CD8-positive, alpha-beta memory T cell (primary cell): ENCODE data around the gene ADAT2. TPM values are rescaled to one million over a fixed set of nuclear protein-coding genes. Genes with fewer than 3 reads are reported as not detected.
"Not testable (repeated sequence)": the region's sequence is repeated elsewhere in the genome, so short reads cannot be mapped to it uniquely, and the experiment has no call there.

Experiments used
- CTCF ChIA-PET: fragments of 350-600 bp; sonication (Branson Sonifier 250); formaldehyde crosslinking; loops from one replicate; lab custom pipeline; 2021; ENCODE audit warnings: antibody characterized with exemption; lab: Charles Lee
- POLR2A ChIA-PET: fragments of 350-600 bp; sonication (Branson Sonifier 250); formaldehyde crosslinking; loops from one replicate; lab custom pipeline; 2021; ENCODE audit warnings: antibody characterized with exemption; lab: Charles Lee
- DNase-seq, 5 donors: peaks; one replicate each; pipeline versions ENCODE4 v3.0.0 to v3.0.0-alpha.2; 2020 to 2022; ENCODE audit warnings: mixed read lengths in 1 of 5
- H3K27ac ChIP-seq: one replicate; pipeline ENCODE4 v1.7.0; 2013; ENCODE audit warnings: low read depth, mild to moderate bottlenecking, low read length, moderate library complexity
- H3K27me3 ChIP-seq: 2 replicates; pipeline ENCODE4 v1.7.0; 2013; ENCODE audit warnings: low read length, mild to moderate bottlenecking; ENCODE audit not compliant: insufficient read depth, poor library complexity, severe bottlenecking
- H3K36me3 ChIP-seq: 2 replicates; pipeline ENCODE4 v1.7.0; 2013; ENCODE audit warnings: mild to moderate bottlenecking, low read length, moderate library complexity; ENCODE audit not compliant: insufficient read depth
- H3K4me1 ChIP-seq: 2 replicates; pipeline ENCODE4 v1.7.0; 2013; ENCODE audit warnings: mild to moderate bottlenecking, low read length, moderate library complexity; ENCODE audit not compliant: insufficient read depth
- H3K4me3 ChIP-seq: 2 replicates; pipeline ENCODE4 v1.7.0; 2013; ENCODE audit warnings: mild to moderate bottlenecking, low read length
- H3K9me3 ChIP-seq: 2 replicates; pipeline ENCODE4 v1.7.0; 2013; ENCODE audit warnings: mild to moderate bottlenecking, low read length
- H3K27ac Mint-ChIP-seq, 8 donors: one replicate each; pipeline ENCODE4 v1.8.0; 2020 to 2021; ENCODE audit warnings: mixed read lengths in 8 of 8, mild to moderate bottlenecking in 6 of 8, inconsistent platforms in 3 of 8, moderate library complexity in 3 of 8
- H3K27me3 Mint-ChIP-seq, 2 donors: one replicate each; pipeline ENCODE4 v1.8.0; 2020 to 2021; ENCODE audit warnings: mixed read lengths in 2 of 2, mild to moderate bottlenecking in 1 of 2, moderate library complexity in 1 of 2
- H3K36me3 Mint-ChIP-seq, 3 donors: one replicate each; pipeline ENCODE4 v1.8.0; 2020 to 2021; ENCODE audit warnings: mixed read lengths in 3 of 3, inconsistent platforms in 1 of 3, mild to moderate bottlenecking in 1 of 3
- H3K4me1 Mint-ChIP-seq, 3 donors: one replicate each; pipeline ENCODE4 v1.8.0; 2020 to 2021; ENCODE audit warnings: mixed read lengths in 3 of 3, inconsistent platforms in 1 of 3, mild to moderate bottlenecking in 1 of 3
- H3K4me3 Mint-ChIP-seq, 7 donors: one replicate each; pipeline ENCODE4 v1.8.0; 2020 to 2021; ENCODE audit warnings: mixed read lengths in 7 of 7, mild to moderate bottlenecking in 6 of 7, moderate library complexity in 4 of 7, inconsistent platforms in 2 of 7
- H3K9me3 Mint-ChIP-seq, 5 donors: one replicate each; pipeline ENCODE4 v1.8.0; 2020 to 2022; ENCODE audit warnings: mixed read lengths in 5 of 5, mild to moderate bottlenecking in 3 of 5, moderate library complexity in 2 of 5, inconsistent platforms in 1 of 5
- polyA plus RNA-seq: library from polyadenylated mRNA; unstranded; fragments of 300-500 nt; fragmentation: Illumina TruSeq; gene quantifications from one replicate; pipeline ENCODE4 v1.2.3, GENCODE V29; 2021
- total RNA-seq, 2 experiments: library from RNA; stranded (reverse); gene quantifications; one replicate each; pipeline ENCODE4 v1.2.3, GENCODE V29; 2021

Gene ADAT2
- total and polyA plus RNA-seq, 3 experiments from 2014 or later, result 0.89 to 20.6 (median 19.6) TPM

DNA sequence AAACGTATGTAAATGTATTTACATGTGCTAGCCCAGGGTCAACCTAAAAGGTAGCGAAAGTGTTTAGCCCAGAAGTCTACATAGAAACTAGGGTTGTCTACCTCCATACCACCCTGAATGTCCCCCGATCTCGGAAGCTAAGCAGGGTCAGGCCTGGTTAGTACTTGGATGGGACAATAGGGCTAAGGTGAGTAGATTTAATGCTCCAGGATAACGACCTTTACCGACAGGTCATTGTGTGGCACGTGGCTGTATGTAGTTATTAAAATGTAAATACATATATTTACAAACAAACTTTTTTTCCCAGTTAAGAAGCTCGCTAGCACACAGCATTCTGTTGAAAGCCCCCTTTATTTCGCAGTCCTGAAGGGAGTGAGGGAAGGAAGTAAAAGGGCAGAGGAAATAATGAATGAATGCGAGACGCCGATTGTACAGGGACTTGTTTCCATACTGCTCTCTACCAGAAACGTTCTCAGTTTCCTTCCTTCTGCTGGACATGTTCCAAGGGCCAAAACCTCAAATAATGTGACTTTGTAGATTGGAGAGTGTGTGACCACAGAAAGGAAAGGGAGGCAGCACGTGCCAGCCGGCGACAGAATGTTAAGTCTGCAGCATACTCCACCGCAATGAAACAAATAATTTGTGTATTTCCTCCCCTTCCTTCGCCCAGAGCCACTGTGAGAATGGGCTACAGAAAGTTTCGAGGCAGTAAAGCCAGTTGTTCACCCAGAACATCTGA lies 612 bp downstream of the ADAT2 start:
- peak overlapping the region; percentile 80 for H3K4me3 ChIP-seq
- CTCF ChIA-PET, result interaction anchor here (1.1 to 1.2 kb wide), 4 partner anchors 8 to 1304 kb away, joined by 3 to 5 read pairs (median 4); partner anchors contain the start of gene FUCA2
- POLR2A ChIA-PET, result interaction anchor here (0.5 to 1.3 kb wide), 8 partner anchors 11 to 393 kb away, joined by 3 to 7 read pairs (median 4); partner anchors contain the start of genes FUCA2 and LTV1
- Mint-ChIP-seq H3K4me3 (peak overlapping the region; percentile 92 to 100 (median 96)), H3K9me3 (no peaks in the 10 kb centered on the region), H3K27me3 (no peaks in the 10 kb centered on the region), H3K4me1 (peaks cover 42 to 52% (median 49%) of the 10 kb centered on the region in 3 donors), H3K27ac (peak overlapping the region; percentile 87 to 98 (median 96)), H3K36me3 (peaks cover 0 to 22% (median 2%) of the 10 kb centered on the region in 3 donors)
- peaks cover 26% of the 10 kb centered on the region for H3K4me1 ChIP-seq
- H3K27ac ChIP-seq, result peak overlapping the region; percentile 71
- H3K27me3 ChIP-seq, result no peaks in the 10 kb centered on the region
- H3K36me3 ChIP-seq, result no peaks in the 10 kb centered on the region
- H3K9me3 ChIP-seq, result no peaks in the 10 kb centered on the region
- DNase-seq, result peak; percentile 31 to 65 (median 43)

DNA sequence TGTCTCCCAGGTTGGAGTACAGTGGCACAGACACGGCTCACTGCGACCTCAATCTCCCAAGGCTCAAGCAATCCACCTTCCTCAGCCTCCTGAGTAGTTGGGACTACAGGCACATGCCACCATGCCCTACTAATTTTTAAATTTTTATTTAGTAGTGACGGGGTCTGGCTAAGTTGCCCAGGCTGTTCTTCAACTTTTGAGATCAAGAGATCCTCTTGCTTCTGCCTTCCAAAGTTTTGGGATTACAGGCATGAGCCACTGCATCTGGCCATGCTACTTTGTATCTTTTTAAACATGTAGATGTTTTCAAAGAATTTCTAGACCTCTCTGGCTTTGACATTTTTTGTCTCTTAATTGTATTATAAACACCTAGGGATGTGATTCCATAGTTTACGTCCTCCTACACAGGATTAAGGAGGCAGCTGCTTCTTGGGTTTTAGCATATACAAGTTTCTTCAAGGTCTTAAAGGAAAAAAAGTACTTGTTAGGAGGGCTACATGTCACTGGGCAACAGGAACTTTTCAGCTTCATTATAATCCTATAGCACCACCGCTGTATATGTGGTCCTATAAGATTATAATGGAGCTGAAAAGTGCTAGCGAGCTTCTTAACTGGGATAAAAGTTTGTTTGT lies 1.3 kb downstream of the ADAT2 start:
- no peak for DNase-seq
- Histone ChIP-seq H3K36me3 (no peaks in the 10 kb centered on the region), H3K4me1 (peaks cover 26% of the 10 kb centered on the region), H3K27me3 (no peaks in the 10 kb centered on the region), H3K4me3 (peak overlapping the region; percentile 80), H3K9me3 (no peaks in the 10 kb centered on the region), H3K27ac (peak overlapping the region; percentile 71)
- peaks cover 36 to 46% (median 42%) of the 10 kb centered on the region in 3 donors for H3K4me1 Mint-ChIP-seq
- no peaks in the 10 kb centered on the region for H3K9me3 Mint-ChIP-seq
- H3K27ac Mint-ChIP-seq, result peak overlapping the region in 6 of 8 donors; percentile 17 to 97 (median 92)
- H3K36me3 Mint-ChIP-seq, result peaks cover 0 to 19% (median 2%) of the 10 kb centered on the region in 3 donors
- peak overlapping the region; percentile 92 to 100 (median 96) for H3K4me3 Mint-ChIP-seq
- ChIA-PET CTCF (no interaction called here), POLR2A (interaction anchor here (0.5 kb wide), 1 partner anchor 97 kb away, joined by 4 read pairs; no protein-coding TSS in a partner anchor)
- H3K27me3 Mint-ChIP-seq, result no peaks in the 10 kb centered on the region

DNA sequence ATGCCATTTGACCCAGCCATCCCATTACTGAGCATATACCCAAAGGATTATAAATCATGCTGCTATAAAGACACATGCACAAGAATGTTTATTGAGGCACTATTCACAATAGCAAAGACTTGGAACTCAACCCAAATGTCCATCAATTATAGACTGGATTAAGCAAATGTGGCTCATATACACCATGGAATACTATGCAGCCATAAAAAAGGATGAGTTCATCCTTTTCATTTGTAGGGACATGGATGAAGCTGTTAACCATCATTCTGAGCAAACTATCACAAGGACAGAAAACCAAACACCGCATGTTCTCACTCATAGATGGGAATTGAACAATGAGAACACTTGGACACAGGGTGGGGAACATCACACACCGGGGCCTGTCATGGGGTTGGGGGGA lies 2.6 kb downstream of the ADAT2 start:
- H3K36me3 Mint-ChIP-seq, result peaks cover 0 to 21% (median 0%) of the 10 kb centered on the region in 3 donors
- H3K4me1 Mint-ChIP-seq, result peaks cover 30 to 39% (median 34%) of the 10 kb centered on the region in 3 donors
- H3K4me1 ChIP-seq, result peaks cover 26% of the 10 kb centered on the region
- H3K9me3 Mint-ChIP-seq, H3K9me3 ChIP-seq, CTCF ChIA-PET, H3K4me3 ChIP-seq, H3K27ac ChIP-seq, DNase-seq, H3K36me3 ChIP-seq, H3K27me3 Mint-ChIP-seq, POLR2A ChIA-PET, H3K27me3 ChIP-seq: not testable (repeated sequence)
- peak overlapping the region in 1 of 8 donors; percentile 47 for H3K27ac Mint-ChIP-seq
- H3K4me3 Mint-ChIP-seq, result peak overlapping the region in 1 of 7 donors; percentile 67

DNA sequence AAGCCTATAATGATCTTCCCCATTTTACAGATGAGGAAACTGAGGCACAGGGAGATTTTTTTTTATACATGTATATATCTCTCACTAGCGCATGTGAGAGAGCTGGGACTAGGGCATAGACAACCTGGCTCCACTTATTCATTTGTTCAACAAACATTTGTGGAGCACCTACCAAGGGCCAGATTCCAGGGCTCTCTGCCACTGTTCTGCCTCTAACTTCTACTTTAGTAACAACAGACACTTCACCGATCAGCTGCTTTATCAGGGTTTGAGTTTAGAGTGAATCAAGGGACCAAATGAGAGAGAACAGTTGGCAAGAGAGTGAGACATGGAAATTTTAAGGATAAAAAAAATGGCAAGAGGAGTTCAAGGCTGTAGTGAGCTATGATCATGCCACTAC lies 7.4 kb downstream of the ADAT2 start:
- H3K4me1 ChIP-seq, result no peaks in the 10 kb centered on the region
- no peak overlapping the region for H3K4me3 Mint-ChIP-seq
- no peaks in the 10 kb centered on the region for H3K9me3 Mint-ChIP-seq
- no peaks in the 10 kb centered on the region for H3K27me3 Mint-ChIP-seq
- POLR2A ChIA-PET, result no interaction called here
- H3K27me3 ChIP-seq, result no peaks in the 10 kb centered on the region
- CTCF ChIA-PET, result interaction anchor here (1.0 to 1.4 kb wide), 3 partner anchors 7 to 19 kb away, joined by 3 to 5 read pairs (median 3); partner anchors contain the start of genes ADAT2 and PEX3
- peaks cover 11 to 20% (median 14%) of the 10 kb centered on the region in 3 donors for H3K4me1 Mint-ChIP-seq
- DNase-seq, result no peak
- no peak overlapping the region for H3K4me3 ChIP-seq
- H3K36me3 Mint-ChIP-seq, result peaks cover 7 to 25% (median 20%) of the 10 kb centered on the region in 3 donors
- H3K36me3 ChIP-seq, result peaks cover 3% of the 10 kb centered on the region
- no peaks in the 10 kb centered on the region for H3K9me3 ChIP-seq
- H3K27ac Mint-ChIP-seq, result peak overlapping the region in 1 of 8 donors; percentile 70
- no peak overlapping the region for H3K27ac ChIP-seq

DNA sequence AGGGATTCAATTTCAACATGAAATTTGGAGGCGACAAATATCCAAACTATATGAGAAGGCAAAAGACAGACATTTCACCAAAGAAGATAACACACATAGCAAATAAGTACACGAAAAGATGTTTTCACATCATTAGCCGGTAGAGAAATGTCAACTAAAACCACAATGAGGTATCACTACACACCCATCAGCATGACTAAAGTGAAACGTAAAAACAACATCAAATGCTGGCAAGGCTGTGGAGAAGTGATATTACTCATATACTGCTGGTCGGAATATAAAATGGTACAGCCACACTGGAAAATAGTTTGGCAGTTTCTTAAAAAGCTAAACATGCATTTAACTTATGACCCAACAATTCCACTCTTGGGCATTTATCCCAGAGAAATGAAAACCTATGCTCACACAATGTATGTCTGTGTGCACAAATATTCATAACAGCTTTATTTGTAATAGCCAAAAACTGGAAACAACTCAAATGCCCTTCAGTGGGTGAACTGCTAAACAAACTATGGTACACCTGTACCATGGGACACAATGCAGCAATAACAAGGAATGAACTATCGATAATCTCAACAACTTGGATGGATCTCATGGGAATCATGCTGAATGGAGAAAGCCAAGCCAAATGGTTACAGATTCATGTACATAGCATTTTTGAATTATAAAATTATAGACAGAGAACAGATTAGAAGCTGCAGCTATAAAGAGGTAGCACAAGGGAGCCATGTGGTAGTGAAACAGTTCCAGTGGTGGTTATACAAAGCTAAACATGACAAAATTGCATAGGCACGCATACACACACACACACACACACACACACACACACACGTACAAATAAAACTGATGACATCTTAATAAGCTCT lies 8.6 kb downstream of the ADAT2 start:
- no peaks in the 10 kb centered on the region for H3K27me3 ChIP-seq
- H3K4me1 ChIP-seq, result no peaks in the 10 kb centered on the region
- Mint-ChIP-seq H3K9me3 (no peaks in the 10 kb centered on the region), H3K4me3 (peak overlapping the region in 1 of 7 donors; percentile 42), H3K27ac (peak overlapping the region in 2 of 8 donors; percentile 15 to 82), H3K4me1 (peaks cover 9 to 20% (median 12%) of the 10 kb centered on the region in 3 donors), H3K27me3 (no peaks in the 10 kb centered on the region), H3K36me3 (peaks cover 7 to 29% (median 20%) of the 10 kb centered on the region in 3 donors)
- no peaks in the 10 kb centered on the region for H3K9me3 ChIP-seq
- peaks cover 3% of the 10 kb centered on the region for H3K36me3 ChIP-seq
- ChIA-PET CTCF (interaction anchor here (1.4 kb wide), 1 partner anchor 9 kb away, joined by 5 read pairs; the partner anchor contains the start of genes ADAT2 and PEX3), POLR2A (no interaction called here)
- H3K27ac ChIP-seq, result no peak overlapping the region
- no peak for DNase-seq
- H3K4me3 ChIP-seq, result no peak overlapping the region

DNA sequence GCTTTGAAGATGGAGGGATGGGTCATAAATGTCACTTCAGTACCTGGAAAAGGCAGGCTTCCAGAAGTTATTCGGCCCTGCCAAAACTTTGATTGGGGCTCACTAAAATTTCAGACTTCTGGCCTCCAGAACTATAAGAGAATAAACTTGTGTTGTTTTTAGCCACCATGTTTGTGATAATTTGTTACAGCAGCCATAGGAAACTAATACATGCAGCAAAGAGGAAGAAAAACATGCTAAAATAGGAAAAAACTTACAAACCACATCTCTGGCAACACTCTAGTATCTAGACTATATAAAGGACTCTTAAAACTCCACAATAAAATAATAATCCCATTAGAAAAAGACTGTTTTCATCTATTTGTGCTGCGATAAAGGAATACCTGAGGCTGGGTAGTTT lies 9.5 kb downstream of the ADAT2 start:
- peaks cover 3% of the 10 kb centered on the region for H3K36me3 ChIP-seq
- H3K9me3 Mint-ChIP-seq, result no peaks in the 10 kb centered on the region
- H3K27me3 ChIP-seq, result no peaks in the 10 kb centered on the region
- peaks cover 7 to 33% (median 25%) of the 10 kb centered on the region in 3 donors for H3K36me3 Mint-ChIP-seq
- H3K27ac ChIP-seq, result no peak overlapping the region
- POLR2A ChIA-PET, result no interaction called here
- no peak overlapping the region for H3K4me3 Mint-ChIP-seq
- no peak for DNase-seq
- peaks cover 9 to 20% (median 12%) of the 10 kb centered on the region in 3 donors for H3K4me1 Mint-ChIP-seq
- no peaks in the 10 kb centered on the region for H3K27me3 Mint-ChIP-seq
- CTCF ChIA-PET, result no interaction called here
- no peaks in the 10 kb centered on the region for H3K4me1 ChIP-seq
- H3K27ac Mint-ChIP-seq, result no peak overlapping the region
- H3K4me3 ChIP-seq, result no peak overlapping the region
- H3K9me3 ChIP-seq, result no peaks in the 10 kb centered on the region

DNA sequence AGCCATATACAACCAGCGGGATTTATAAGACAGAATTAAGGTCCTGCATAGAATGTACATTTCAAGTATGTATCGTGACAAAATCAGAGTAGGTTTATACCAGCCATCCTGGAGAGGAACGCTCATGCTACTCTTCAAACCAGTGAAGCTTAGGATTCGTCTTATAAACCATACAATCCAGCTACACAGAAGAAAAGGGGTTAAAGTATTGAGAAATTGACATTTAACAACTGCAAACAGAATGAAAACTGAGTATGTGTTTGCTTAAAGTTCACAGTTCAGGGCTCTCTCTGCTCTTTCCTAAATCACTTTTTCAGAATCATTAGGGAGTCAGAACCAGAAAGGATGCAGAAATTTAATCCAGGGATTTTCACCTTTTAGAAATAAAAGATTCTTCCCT lies 17.9 kb downstream of the ADAT2 start:
- DNase-seq, result no peak
- no peaks in the 10 kb centered on the region for H3K9me3 Mint-ChIP-seq
- no peak overlapping the region for H3K4me3 Mint-ChIP-seq
- peaks cover 5% of the 10 kb centered on the region for H3K36me3 ChIP-seq
- no peak overlapping the region for H3K4me3 ChIP-seq
- no peak overlapping the region for H3K27ac Mint-ChIP-seq
- no peaks in the 10 kb centered on the region for H3K27me3 ChIP-seq
- no peaks in the 10 kb centered on the region for H3K4me1 ChIP-seq
- H3K9me3 ChIP-seq, result no peaks in the 10 kb centered on the region
- peaks cover 4 to 36% (median 23%) of the 10 kb centered on the region in 3 donors for H3K36me3 Mint-ChIP-seq
- H3K4me1 Mint-ChIP-seq, result no peaks in the 10 kb centered on the region
- no peaks in the 10 kb centered on the region for H3K27me3 Mint-ChIP-seq
- ChIA-PET CTCF (no interaction called here), POLR2A (no interaction called here)
- H3K27ac ChIP-seq, result no peak overlapping the region
